Measurements from ENCODE around the gene RSAD1. TPM values are rescaled to one million over a fixed set of nuclear protein-coding genes. Genes with fewer than 3 reads are reported as not detected.

RSAD1 gene
- total RNA-seq, 1 donor from 2014 or later = 25.9 TPM

- Mint-ChIP-seq H3K36me3 (ENCODE audit: low read depth, unreplicated experiment) (no peaks in the 10 kb centered on the region), H3K4me3 (ENCODE audit: unreplicated experiment) (no peak overlapping the region), H3K27ac (ENCODE audit: unreplicated experiment) (no peak overlapping the region), H3K4me1 (ENCODE audit: unreplicated experiment) (no peaks in the 10 kb centered on the region), H3K9me3 (ENCODE audit: unreplicated experiment) (no peaks in the 10 kb centered on the region), H3K27me3 (ENCODE audit: unreplicated experiment) (peaks cover 2% of the 10 kb centered on the region)
- TF ChIP-seq CTCF (IDR thresholded peaks at IDR 0.05; ENCODE audit: unreplicated experiment) = no peak
- no peak for DNase-seq (ENCODE audit: low spot score)
Measured at GRCh38 chr17:50492214-50492613, 13.6 kb downstream of the RSAD1 start.

GRCh38 chr17:50493744-50494143, 15.1 kb downstream of the RSAD1 start:
- TF ChIP-seq CTCF (IDR thresholded peaks at IDR 0.05; ENCODE audit: unreplicated experiment) = no peak
- Mint-ChIP-seq H3K27me3 (ENCODE audit: unreplicated experiment) (peaks cover 2% of the 10 kb centered on the region), H3K4me3 (ENCODE audit: unreplicated experiment) (no peak overlapping the region), H3K4me1 (ENCODE audit: unreplicated experiment) (no peaks in the 10 kb centered on the region), H3K9me3 (ENCODE audit: unreplicated experiment) (no peaks in the 10 kb centered on the region), H3K36me3 (ENCODE audit: low read depth, unreplicated experiment) (no peaks in the 10 kb centered on the region), H3K27ac (ENCODE audit: unreplicated experiment) (no peak overlapping the region)
- no peak for DNase-seq (ENCODE audit: low spot score)

GRCh38 chr17:50495217-50495823, 16.7 kb downstream of the RSAD1 start:
- no peak for DNase-seq (ENCODE audit: low spot score)
- Mint-ChIP-seq H3K27me3 (ENCODE audit: unreplicated experiment) (peaks cover 2% of the 10 kb centered on the region), H3K9me3 (ENCODE audit: unreplicated experiment) (no peaks in the 10 kb centered on the region), H3K36me3 (ENCODE audit: low read depth, unreplicated experiment) (no peaks in the 10 kb centered on the region), H3K27ac (ENCODE audit: unreplicated experiment) (no peak overlapping the region), H3K4me3 (ENCODE audit: unreplicated experiment) (no peak overlapping the region), H3K4me1 (ENCODE audit: unreplicated experiment) (no peaks in the 10 kb centered on the region)
- no peak for TF ChIP-seq CTCF (IDR thresholded peaks at IDR 0.05; ENCODE audit: unreplicated experiment)

- Mint-ChIP-seq H3K4me1 (ENCODE audit: unreplicated experiment) (no peaks in the 10 kb centered on the region), H3K27me3 (ENCODE audit: unreplicated experiment) (peaks cover 2% of the 10 kb centered on the region), H3K9me3 (ENCODE audit: unreplicated experiment) (no peaks in the 10 kb centered on the region), H3K27ac (ENCODE audit: unreplicated experiment) (no peak overlapping the region), H3K4me3 (ENCODE audit: unreplicated experiment) (no peak overlapping the region), H3K36me3 (ENCODE audit: low read depth, unreplicated experiment) (no peaks in the 10 kb centered on the region)
- DNase-seq (ENCODE audit: low spot score) = no peak
- TF ChIP-seq CTCF (IDR thresholded peaks at IDR 0.05; ENCODE audit: unreplicated experiment) = no peak
Measured at GRCh38 chr17:50495918-50496317, 17.3 kb downstream of the RSAD1 start.

- TF ChIP-seq CTCF (IDR thresholded peaks at IDR 0.05; ENCODE audit: unreplicated experiment) = no peak
- no peaks in the 10 kb centered on the region for H3K4me1 Mint-ChIP-seq (ENCODE audit: unreplicated experiment)
- H3K27ac Mint-ChIP-seq (ENCODE audit: unreplicated experiment) = no peak overlapping the region
- H3K9me3 Mint-ChIP-seq (ENCODE audit: unreplicated experiment) = no peaks in the 10 kb centered on the region
- H3K27me3 Mint-ChIP-seq (ENCODE audit: unreplicated experiment) = peaks cover 2% of the 10 kb centered on the region
- H3K4me3 Mint-ChIP-seq (ENCODE audit: unreplicated experiment) = peak overlapping the region; percentile 37
- H3K36me3 Mint-ChIP-seq (ENCODE audit: low read depth, unreplicated experiment) = no peaks in the 10 kb centered on the region
- DNase-seq (ENCODE audit: low spot score) = no peak
Measured at GRCh38 chr17:50498021-50498874, 19.6 kb downstream of the RSAD1 start.
